GM23338 (cell line): ENCODE data around the gene SMIM30. TPM values are rescaled to one million over a fixed set of nuclear protein-coding genes. Genes with fewer than 3 reads are reported as not detected.

Source experiments
- ATAC-seq: fragments of 200-7000 bp; cut with Tn5 transposase; 3 replicates; pipeline ENCODE4 v1.9.1; 2020
- DNase-seq: peaks from one replicate; pipeline ENCODE4 v3.0.0-alpha.2; 2015; ENCODE audit warnings: low spot score
- H2AFZ ChIP-seq: fragments of 200-600 bp; sonication (generic); 2 replicates; pipeline ENCODE4 v1.8.0; 2016; ENCODE audit warnings: antibody characterized with exemption, mild to moderate bottlenecking, moderate library complexity
- H3F3A ChIP-seq: fragments of 200-600 bp; sonication (generic); replicated peaks from 2 replicates; pipeline ENCODE4 v1.8.0; 2017; ENCODE audit warnings: antibody characterized with exemption, mixed run types, low read depth
- H3K27ac ChIP-seq: fragments of 200-600 bp; sonication (generic); 2 replicates; pipeline ENCODE4 v1.6.1; 2016; ENCODE audit warnings: low read depth
- H3K27me3 ChIP-seq: fragments of 200-600 bp; sonication (generic); 2 replicates; pipeline ENCODE4 v1.8.0; 2016; ENCODE audit warnings: mild to moderate bottlenecking, mixed run types, moderate library complexity; ENCODE audit not compliant: insufficient read depth
- H3K36me3 ChIP-seq: fragments of 200-600 bp; sonication (generic); 2 replicates; pipeline ENCODE4 v1.8.0; 2016; ENCODE audit warnings: mild to moderate bottlenecking; ENCODE audit not compliant: insufficient read depth
- H3K4me1 ChIP-seq: fragments of 200-600 bp; sonication (generic); 2 replicates; pipeline ENCODE4 v1.8.0; 2016; ENCODE audit warnings: mild to moderate bottlenecking, moderate library complexity; ENCODE audit not compliant: insufficient read depth
- H3K4me2 ChIP-seq: fragments of 200-600 bp; sonication (generic); 2 replicates; pipeline ENCODE4 v1.7.1; 2017; ENCODE audit warnings: mixed run types
- H3K4me3 ChIP-seq: fragments of 200-600 bp; sonication (generic); 2 replicates; pipeline ENCODE4 v1.6.1; 2016; ENCODE audit warnings: mixed run types
- H3K79me2 ChIP-seq: fragments of 200-600 bp; sonication (generic); replicated peaks from 2 replicates; pipeline ENCODE4 v1.8.0; 2017; ENCODE audit warnings: mild to moderate bottlenecking; ENCODE audit not compliant: insufficient read depth
- H3K9me2 ChIP-seq: fragments of 200-600 bp; sonication (generic); 2 replicates; pipeline ENCODE4 v1.8.0; 2017; ENCODE audit not compliant: insufficient read depth
- H4K20me1 ChIP-seq: fragments of 200-600 bp; sonication (generic); replicated peaks from 2 replicates; pipeline ENCODE4 v1.8.0; 2017; ENCODE audit warnings: mild to moderate bottlenecking; ENCODE audit not compliant: insufficient read depth
- H3K27ac Mint-ChIP-seq: 2 replicates; pipeline ENCODE4 v1.8.0; 2020; ENCODE audit warnings: inconsistent platforms, mild to moderate bottlenecking, moderate library complexity, mixed read lengths
- H3K27me3 Mint-ChIP-seq: 3 replicates; pipeline ENCODE4 v1.8.0; 2022; ENCODE audit warnings: low read depth, mild to moderate bottlenecking, moderate library complexity, mixed read lengths, inconsistent platforms; ENCODE audit not compliant: insufficient read depth, poor library complexity
- H3K36me3 Mint-ChIP-seq: 3 replicates; pipeline ENCODE4 v1.8.0; 2021; ENCODE audit warnings: low read depth, mild to moderate bottlenecking, inconsistent platforms, moderate library complexity, mixed read lengths
- H3K4me1 Mint-ChIP-seq: 3 replicates; pipeline ENCODE4 v1.8.0; 2020; ENCODE audit warnings: mild to moderate bottlenecking, inconsistent platforms, mixed read lengths
- H3K4me3 Mint-ChIP-seq: 3 replicates; pipeline ENCODE4 v1.8.0; 2021; ENCODE audit warnings: moderate library complexity, mild to moderate bottlenecking, inconsistent platforms, mixed read lengths
- H3K9me3 Mint-ChIP-seq: 3 replicates; pipeline ENCODE4 v1.8.0; 2020; ENCODE audit warnings: moderate library complexity, mild to moderate bottlenecking, inconsistent platforms, mixed read lengths
- CREB1 ChIP-seq: fragments of 250-450 bp; sonication (Bioruptor Pico); IDR thresholded peaks from 2 replicates; pipeline ENCODE4 v1.5.0; 2020; ENCODE audit warnings: low read depth, mild to moderate bottlenecking, moderate library complexity
- CTCF ChIP-seq, 2 experiments: fragments of 200-600 bp in 1 of 2; sonication (generic) in 1 of 2; conservative IDR thresholded peaks; 2 replicates each; pipeline versions ENCODE4 v1.5.1 to v1.6.1; 2016 to 2017; ENCODE audit warnings: antibody characterized with exemption in 2 of 2, low read depth in 2 of 2, mild to moderate bottlenecking in 2 of 2, moderate library complexity in 1 of 2
- EZH2 ChIP-seq: fragments of 200-600 bp; sonication (generic); IDR thresholded peaks from one replicate; pipeline ENCODE4 v1.8.0; 2017; ENCODE audit warnings: antibody characterized with exemption, mild to moderate bottlenecking, low read depth; ENCODE audit not compliant: unreplicated experiment
- JUNB ChIP-seq: IDR thresholded peaks from one replicate; pipeline ENCODE4 v1.6.1; 2016; ENCODE audit warnings: antibody characterized with exemption; ENCODE audit not compliant: unreplicated experiment
- POLR2AphosphoS5 ChIP-seq: IDR thresholded peaks from 2 replicates; pipeline ENCODE4 v1.6.1; 2016; ENCODE audit warnings: antibody characterized with exemption, low read depth
- ZNF114 ChIP-seq: fragments of 250-450 bp; sonication (Bioruptor Pico); IDR thresholded peaks from 2 replicates; pipeline ENCODE4 v1.5.0; 2020; ENCODE audit warnings: mild to moderate bottlenecking, moderate library complexity
- ZNF331 ChIP-seq: fragments of 250-450 bp; sonication (Bioruptor Pico); IDR thresholded peaks from 2 replicates; pipeline ENCODE4 v1.5.0; 2020; ENCODE audit warnings: low read depth, mild to moderate bottlenecking, moderate library complexity
- ZNF462 ChIP-seq: fragments of 250-450 bp; sonication (Bioruptor Pico); IDR thresholded peaks from 2 replicates; pipeline ENCODE4 v1.5.0; 2020; ENCODE audit warnings: mild to moderate bottlenecking, moderate library complexity
- polyA plus RNA-seq: library from polyadenylated mRNA; unstranded; fragments of >200 nt; fragmentation: Nextera tagmentation; extraction: Ambion mirVana; gene quantifications from 2 replicates; pipeline ENCODE4 v1.2.1, GENCODE V29; 2016
- total RNA-seq: library from RNA; depleted of rRNA; stranded (reverse); fragments of >200 nt; shearing (Covaris generic); gene quantifications from 2 replicates; pipeline ENCODE4 v1.2.3, GENCODE V29; 2014

SMIM30 gene
- total and polyA plus RNA-seq, 2 experiments from 2014 or later: 40.6 to 150 TPM

DNA sequence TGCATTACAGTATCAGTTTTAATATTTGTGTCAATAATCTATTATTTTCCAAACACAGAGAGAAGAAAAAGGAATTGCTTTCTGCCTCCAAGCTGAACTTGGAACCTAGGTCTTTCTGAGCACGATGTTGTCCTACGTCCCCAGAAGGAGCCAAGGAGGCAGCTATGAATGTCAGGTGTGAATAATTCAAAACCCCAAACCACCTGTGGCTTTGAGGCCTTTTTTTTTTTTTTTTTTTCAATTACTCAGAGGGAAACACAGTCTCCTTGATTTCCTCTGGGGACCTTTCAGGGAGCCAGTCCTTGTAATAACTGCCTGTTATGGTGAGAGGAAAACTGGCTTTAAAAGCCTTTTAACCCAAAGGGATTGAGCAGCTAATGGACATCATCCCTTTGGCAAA lies 40.0 kb downstream of the SMIM30 start (continued):
- no peak for TF ChIP-seq ZNF462 (CRISPR knock-in tag)
- TF ChIP-seq CREB1 (CRISPR knock-in tag): no peak
- TF ChIP-seq EZH2: no peak
- no peak for TF ChIP-seq ZNF114 (CRISPR knock-in tag)
- no peak for TF ChIP-seq CTCF (conservative IDR thresholded peaks at IDR 0.05; ENCODE audit: low read depth in 2 of 2)
- TF ChIP-seq JUNB: no peak
- no peak for TF ChIP-seq ZNF331

GRCh38 chr7:113076703-113077102 lies 41.7 kb downstream of the SMIM30 start:
- ATAC-seq (peak; percentile 92), DNase-seq (peak; percentile 73)
- Histone ChIP-seq H3F3A (no peaks in the 10 kb centered on the region), H3K4me1 (no peaks in the 10 kb centered on the region), H3K4me2 (no peak overlapping the region), H3K36me3 (no peaks in the 10 kb centered on the region), H3K27me3 (peaks cover 100% of the 10 kb centered on the region), H3K4me3 (no peak overlapping the region), H3K27ac (no peak overlapping the region), H3K79me2 (no peaks in the 10 kb centered on the region), H3K9me2 (no peaks in the 10 kb centered on the region), H2AFZ (no peak overlapping the region), H4K20me1 (0 out of 2 replicates have a peak, but pooled peaks cover 8% of the 10 kb centered on the region)
- TF ChIP-seq POLR2AphosphoS5: peak; percentile 44; the same call in 1 of the 2 replicates
- TF ChIP-seq CREB1 (CRISPR knock-in tag): peak; percentile 45
- no peak for TF ChIP-seq EZH2
- H3K9me3 Mint-ChIP-seq: no peaks in the 10 kb centered on the region; the same call in 2 of the 3 replicates
- peaks cover 16% of the 10 kb centered on the region for H3K4me1 Mint-ChIP-seq
- peaks cover 68% of the 10 kb centered on the region for H3K27me3 Mint-ChIP-seq
- no peak overlapping the region for H3K4me3 Mint-ChIP-seq
- H3K27ac Mint-ChIP-seq: no peak overlapping the region
- no peaks in the 10 kb centered on the region for H3K36me3 Mint-ChIP-seq
